GM21717 (cell line): ENCODE measurements around the gene GGPS1.
A peak's percentile ranks its signal among the peaks of the same experiment; 100 is the strongest.
"Not testable (repeated sequence)": the region's sequence is repeated elsewhere in the genome, so short reads cannot be mapped to it uniquely, and the experiment has no call there.

Experiments used
- ATAC-seq: cut with Tn5 transposase; IDR thresholded peaks from one replicate; pipeline ENCODE4 v1.9.1; 2021; ENCODE audit warnings: mild to moderate bottlenecking, moderate library complexity; ENCODE audit not compliant: unreplicated experiment

Gene GGPS1

DNA sequence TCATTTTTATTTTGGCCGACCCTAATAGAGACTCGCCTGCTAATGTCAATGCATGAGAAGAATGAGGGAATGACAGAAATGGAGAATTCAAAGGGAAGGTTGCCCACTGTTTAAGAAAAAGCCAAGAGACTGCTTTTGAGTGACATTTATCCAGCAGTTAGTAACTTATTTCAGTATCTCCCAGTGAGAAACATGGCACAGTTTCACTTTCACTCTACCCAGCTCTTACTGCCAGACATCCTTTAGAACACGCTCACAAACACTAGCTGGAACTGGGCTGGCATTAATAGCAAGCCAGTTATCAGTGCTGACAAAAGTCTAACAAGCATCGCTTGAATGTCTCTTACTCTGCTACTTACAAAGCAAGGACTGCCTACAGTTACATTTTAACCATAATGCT, 8.5 kb downstream of the GGPS1 start:
- ATAC-seq: no peak

GRCh38 chr1:235339746-235340145, 11.4 kb downstream of the GGPS1 start:
- ATAC-seq: no peak

GRCh38 chr1:235341334-235341733, 13.0 kb downstream of the GGPS1 start:
- ATAC-seq: no peak

DNA sequence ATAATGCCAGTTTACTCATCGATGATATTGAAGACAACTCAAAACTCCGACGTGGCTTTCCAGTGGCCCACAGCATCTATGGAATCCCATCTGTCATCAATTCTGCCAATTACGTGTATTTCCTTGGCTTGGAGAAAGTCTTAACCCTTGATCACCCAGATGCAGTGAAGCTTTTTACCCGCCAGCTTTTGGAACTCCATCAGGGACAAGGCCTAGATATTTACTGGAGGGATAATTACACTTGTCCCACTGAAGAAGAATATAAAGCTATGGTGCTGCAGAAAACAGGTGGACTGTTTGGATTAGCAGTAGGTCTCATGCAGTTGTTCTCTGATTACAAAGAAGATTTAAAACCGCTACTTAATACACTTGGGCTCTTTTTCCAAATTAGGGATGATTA, 13.7 kb downstream of the GGPS1 start:
- no peak for ATAC-seq

DNA sequence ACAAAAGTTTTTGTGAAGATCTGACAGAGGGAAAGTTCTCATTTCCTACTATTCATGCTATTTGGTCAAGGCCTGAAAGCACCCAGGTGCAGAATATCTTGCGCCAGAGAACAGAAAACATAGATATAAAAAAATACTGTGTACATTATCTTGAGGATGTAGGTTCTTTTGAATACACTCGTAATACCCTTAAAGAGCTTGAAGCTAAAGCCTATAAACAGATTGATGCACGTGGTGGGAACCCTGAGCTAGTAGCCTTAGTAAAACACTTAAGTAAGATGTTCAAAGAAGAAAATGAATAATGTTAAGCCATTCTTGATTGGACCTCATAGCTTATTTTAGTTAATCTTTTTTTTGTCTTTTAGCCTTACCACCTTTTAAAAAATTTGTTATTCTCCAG, 14.1 kb downstream of the GGPS1 start:
- ATAC-seq: no peak

GRCh38 chr1:235343726-235344125, 15.4 kb downstream of the GGPS1 start:
- ATAC-seq: no peak

- ATAC-seq: no peak
Measured at GRCh38 chr1:235351441-235351840, 23.1 kb downstream of the GGPS1 start.

DNA sequence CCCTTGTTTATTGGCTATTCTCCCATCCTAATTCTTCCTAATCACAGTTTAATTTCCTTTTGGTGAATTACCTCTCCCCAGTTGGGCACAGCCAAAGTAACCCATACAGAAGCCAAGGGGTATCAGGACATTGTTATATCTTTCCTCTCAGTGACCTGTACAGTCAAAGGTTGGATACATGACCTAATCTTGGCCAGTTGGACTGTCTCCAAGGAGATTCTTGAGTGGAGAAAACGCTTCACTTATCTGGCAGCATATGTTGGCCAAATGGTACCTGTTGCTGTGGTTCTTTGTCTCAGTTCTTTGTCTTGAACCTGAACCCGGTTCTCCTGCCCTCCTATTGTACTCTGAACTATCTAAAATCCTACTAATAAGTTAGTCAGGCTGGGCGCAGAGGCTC, 23.5 kb downstream of the GGPS1 start:
- ATAC-seq: no peak

DNA sequence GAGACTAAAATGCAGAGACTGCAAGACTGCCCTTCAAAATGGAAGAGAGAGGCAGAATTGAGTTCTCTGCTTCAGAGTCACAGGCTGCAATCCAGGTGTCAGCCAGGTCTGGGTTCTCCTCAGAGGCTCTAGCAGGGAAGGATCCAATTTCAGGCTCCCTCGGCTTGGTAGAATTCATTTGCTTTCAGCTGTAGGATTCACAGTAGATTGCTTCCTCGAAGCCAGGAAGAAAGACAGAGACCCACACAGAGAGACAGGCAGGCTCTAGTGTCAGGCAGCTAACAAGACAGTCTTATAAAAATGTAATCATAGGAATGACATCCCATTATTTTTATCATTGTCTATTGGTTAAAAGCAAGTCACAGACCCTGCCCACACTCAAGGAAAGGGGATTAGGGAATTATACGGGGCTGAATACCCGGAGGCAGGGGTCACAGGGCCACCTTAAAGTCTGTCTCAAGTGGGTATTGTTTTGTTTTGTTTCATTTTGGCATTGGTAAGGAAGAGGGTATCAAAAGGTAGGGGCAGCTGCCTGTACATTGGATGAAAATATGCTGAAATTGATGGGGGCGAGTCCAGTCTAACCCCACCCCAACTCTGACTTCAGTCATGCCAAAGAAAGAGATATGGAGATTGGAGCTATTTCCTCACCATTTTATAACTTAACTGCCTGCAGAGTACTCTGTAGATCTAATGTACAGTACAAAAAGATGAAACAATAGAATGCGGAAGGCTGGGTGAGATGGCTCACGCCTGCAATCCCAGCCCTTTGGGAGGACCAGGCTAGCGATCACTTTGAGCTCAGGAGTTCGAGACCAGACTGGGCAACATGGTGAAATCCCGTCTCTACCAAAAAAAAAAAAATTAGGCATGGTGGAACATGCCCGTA, 29.4 kb downstream of the GGPS1 start:
- ATAC-seq: no peak

- no peak for ATAC-seq
Measured at GRCh38 chr1:235358899-235359298, 30.5 kb downstream of the GGPS1 start.

DNA sequence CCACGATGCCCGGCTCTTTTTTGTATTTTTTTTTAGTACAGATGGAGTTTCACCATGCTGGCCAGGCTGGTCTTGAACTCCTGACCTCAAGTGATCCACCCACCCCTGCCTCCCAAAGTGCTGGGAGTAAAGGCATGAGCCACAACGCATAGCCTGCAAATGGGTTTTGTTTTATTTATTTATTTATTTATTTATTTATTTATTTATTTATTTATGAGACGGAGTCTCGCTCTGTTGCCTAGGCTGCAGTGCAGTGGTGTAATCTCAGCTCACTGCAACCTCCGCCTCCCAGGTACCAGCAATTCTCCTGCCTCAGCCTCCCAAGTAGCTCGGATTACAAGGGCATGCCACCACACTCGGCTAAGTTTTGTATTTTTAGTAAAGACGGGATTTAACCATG, 35.8 kb downstream of the GGPS1 start:
- ATAC-seq: not testable (repeated sequence)

- no peak for ATAC-seq
Measured at GRCh38 chr1:235366286-235366685, 37.9 kb downstream of the GGPS1 start.

GRCh38 chr1:235367000-235367908, 38.9 kb downstream of the GGPS1 start, which contains the start of gene TBCE:
TBCE (plus strand) TSS chr1:235367427; CDS start chr1:235380050, 12,623 bp downstream.
- peak; percentile 100 for ATAC-seq

GRCh38 chr1:235368428-235368827, 40.1 kb downstream of the GGPS1 start:
- no peak for ATAC-seq

DNA sequence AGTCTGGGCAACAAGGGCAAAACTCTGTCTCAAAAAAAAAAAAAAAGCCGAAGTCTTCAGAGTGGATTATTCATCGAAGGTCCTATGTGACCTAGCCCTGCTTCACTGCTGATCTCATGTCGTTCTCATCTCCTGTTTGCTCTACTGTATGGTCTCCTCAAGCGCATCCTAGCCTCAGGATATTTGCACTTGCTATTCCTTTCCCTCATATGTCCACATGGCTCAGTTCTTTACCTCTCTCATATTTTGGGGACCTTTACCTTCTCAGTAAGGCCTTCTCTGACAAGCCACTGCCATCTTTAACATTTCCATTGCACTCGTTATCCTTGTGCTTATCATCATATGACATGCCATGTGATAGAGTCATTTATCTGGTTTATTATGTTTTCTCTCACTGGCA, 41.4 kb downstream of the GGPS1 start:
- no peak for ATAC-seq

DNA sequence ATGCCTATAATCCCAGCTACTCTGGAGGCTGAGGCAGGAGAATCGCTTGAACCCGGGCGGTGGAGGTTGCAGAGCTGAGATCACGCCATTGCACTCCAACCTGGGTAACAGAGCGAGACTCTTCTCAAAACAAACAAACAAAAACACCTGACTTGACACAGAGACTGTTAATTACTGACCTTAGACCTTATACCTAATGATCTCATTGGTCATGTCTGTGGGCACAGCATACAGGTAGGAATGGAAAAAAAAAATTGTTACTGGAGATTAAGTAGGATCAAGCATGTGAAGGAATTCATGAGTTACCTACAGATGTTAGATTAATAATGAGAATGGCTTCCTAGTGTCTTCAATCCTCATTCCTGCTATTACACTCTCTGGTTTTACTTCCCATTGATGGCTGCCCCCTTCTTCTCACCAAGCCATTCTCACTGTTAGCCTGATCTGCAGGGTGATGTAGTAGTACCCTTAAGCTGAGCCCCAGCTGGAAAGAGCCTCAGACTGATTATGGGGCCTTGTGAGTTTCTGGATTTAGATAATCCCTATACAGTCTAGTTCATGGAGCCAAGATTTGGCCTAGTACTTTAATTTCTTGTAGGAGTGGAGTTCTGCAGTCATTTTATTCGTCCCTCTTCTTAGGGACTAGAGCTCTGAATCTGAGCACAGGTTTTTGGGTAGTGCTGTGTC, 47.7 kb downstream of the GGPS1 start:
- ATAC-seq: no peak

DNA sequence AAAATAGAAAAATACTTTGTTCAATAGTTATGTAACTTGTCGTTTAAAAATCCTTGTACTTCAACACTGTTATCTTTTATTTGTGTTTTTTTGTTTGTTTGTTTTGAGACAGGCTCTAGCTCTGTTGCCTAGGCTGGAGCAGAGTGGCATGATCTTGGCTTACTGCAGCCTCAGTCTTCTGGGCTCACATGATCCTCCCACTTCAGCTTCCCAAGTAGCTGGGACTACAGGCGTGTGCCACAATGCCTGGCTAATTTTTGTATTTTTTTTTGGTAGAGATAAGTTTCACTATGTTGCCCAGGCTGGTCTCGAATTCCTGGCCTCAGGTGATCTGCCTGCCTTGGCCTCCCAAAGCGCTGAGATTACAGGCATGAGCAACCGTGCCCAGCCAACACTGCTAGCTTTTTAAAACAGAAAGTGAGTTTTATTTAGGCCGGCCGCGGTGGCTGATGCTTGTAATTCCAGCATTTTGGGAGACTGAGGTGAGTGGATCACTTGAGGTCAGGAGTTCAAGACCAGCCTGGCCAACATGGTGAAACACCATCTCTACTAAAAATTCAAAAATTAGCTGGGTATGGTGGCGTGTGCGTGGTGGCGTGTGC, 49.9 kb downstream of the GGPS1 start:
- not testable (repeated sequence) for ATAC-seq

GRCh38 chr1:235381955-235382739, 53.8 kb downstream of the GGPS1 start:
- not testable (repeated sequence) for ATAC-seq

DNA sequence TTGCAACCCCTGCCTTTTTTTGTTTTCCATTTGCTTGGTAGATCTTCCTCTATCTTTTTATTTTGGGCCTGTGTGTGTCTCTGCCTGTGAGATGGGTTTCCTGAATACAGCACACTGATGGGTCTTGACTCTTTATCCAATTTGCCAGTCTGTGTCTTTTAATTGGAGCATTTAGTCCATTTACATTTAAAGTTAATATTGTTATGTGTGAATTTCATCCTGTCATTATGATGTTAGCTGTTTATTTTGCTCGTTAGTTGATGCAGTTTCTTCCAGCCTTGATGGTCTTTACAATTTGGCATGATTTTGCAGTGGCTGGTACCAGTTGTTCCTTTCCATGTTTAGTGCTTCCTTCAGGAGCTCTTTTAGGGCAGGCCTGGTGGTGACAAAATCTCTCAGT, 57.3 kb downstream of the GGPS1 start:
- ATAC-seq: not testable (repeated sequence)

GRCh38 chr1:235391874-235392273, 63.5 kb downstream of the GGPS1 start:
- ATAC-seq: no peak
